Measurements from ENCODE around the gene RALGPS1. TPM values are rescaled to one million over a fixed set of nuclear protein-coding genes. Genes with fewer than 3 reads are reported as not detected.

RALGPS1 gene
- total RNA-seq, 2 experiments from 2014 or later, result 1.9 to 4.4 TPM

- DNase-seq, result no peak
- ATAC-seq, result no peak
- Mint-ChIP-seq H3K9me3 (ENCODE audit: low read depth) (no peaks in the 10 kb centered on the region), H3K27ac (no peak overlapping the region), H3K27me3 (peaks cover 27% of the 10 kb centered on the region), H3K4me1 (peaks cover 24% of the 10 kb centered on the region), H3K4me3 (no peak overlapping the region), H3K36me3 (no peaks in the 10 kb centered on the region)
- CTCF ChIA-PET, result no interaction called here
Measured at GRCh38 chr9:127221695-127222094, 307.1 kb downstream of the RALGPS1 start.

GRCh38 chr9:127222388-127223095, 308.0 kb downstream of the RALGPS1 start:
- ATAC-seq, result no peak
- no peak overlapping the region for H3K4me3 Mint-ChIP-seq
- CTCF ChIA-PET, result interaction anchor here (1.2 kb wide), 1 partner anchor 158 kb away, joined by 3 read pairs; no protein-coding TSS in a partner anchor

GRCh38 chr9:127223266-127223665, 308.7 kb downstream of the RALGPS1 start:
- CTCF ChIA-PET, result interaction anchor here (0.9 to 4.5 kb wide), 4 partner anchors 9 to 363 kb away, joined by 3 to 33 read pairs (median 8); partner anchors contain the start of gene SLC2A8
- H3K4me1 Mint-ChIP-seq, result peaks cover 24% of the 10 kb centered on the region

More at GRCh38 chr9:127222388-127223095, 308.0 kb downstream of the RALGPS1 start:
- no peak for DNase-seq
- no peaks in the 10 kb centered on the region for H3K9me3 Mint-ChIP-seq (ENCODE audit: low read depth)
- H3K27ac Mint-ChIP-seq, result no peak overlapping the region
- H3K36me3 Mint-ChIP-seq, result no peaks in the 10 kb centered on the region
- peaks cover 27% of the 10 kb centered on the region for H3K27me3 Mint-ChIP-seq
- H3K4me1 Mint-ChIP-seq, result peaks cover 24% of the 10 kb centered on the region

GRCh38 chr9:127223810-127224177, 309.2 kb downstream of the RALGPS1 start:
- Mint-ChIP-seq H3K4me1 (peaks cover 24% of the 10 kb centered on the region), H3K36me3 (no peaks in the 10 kb centered on the region), H3K27me3 (peaks cover 29% of the 10 kb centered on the region), H3K27ac (no peak overlapping the region), H3K9me3 (ENCODE audit: low read depth) (no peaks in the 10 kb centered on the region), H3K4me3 (peak overlapping the region; percentile 75)
- DNase-seq (no peak), ATAC-seq (no peak)
- CTCF ChIA-PET, result interaction anchor here (0.9 to 4.5 kb wide), 7 partner anchors 9 to 363 kb away, joined by 3 to 33 read pairs (median 4); partner anchors contain the start of gene SLC2A8

More at GRCh38 chr9:127223266-127223665, 308.7 kb downstream of the RALGPS1 start:
- H3K27me3 Mint-ChIP-seq, result peaks cover 29% of the 10 kb centered on the region
- DNase-seq (no peak), ATAC-seq (no peak)
- H3K4me3 Mint-ChIP-seq, result no peak overlapping the region
- no peak overlapping the region for H3K27ac Mint-ChIP-seq
- H3K36me3 Mint-ChIP-seq, result no peaks in the 10 kb centered on the region
- H3K9me3 Mint-ChIP-seq (ENCODE audit: low read depth), result no peaks in the 10 kb centered on the region

- Mint-ChIP-seq H3K27ac (peak overlapping the region; percentile 84), H3K36me3 (no peaks in the 10 kb centered on the region), H3K27me3 (peaks cover 29% of the 10 kb centered on the region), H3K4me3 (peak overlapping the region; percentile 75), H3K4me1 (peaks cover 24% of the 10 kb centered on the region), H3K9me3 (ENCODE audit: low read depth) (no peaks in the 10 kb centered on the region)
- CTCF ChIA-PET, result interaction anchor here (0.7 to 4.5 kb wide), 11 partner anchors 10 to 362 kb away, joined by 3 to 33 read pairs (median 4); partner anchors contain the start of gene SLC2A8
- ATAC-seq (peak; percentile 73), DNase-seq (peak; percentile 93)
Measured at GRCh38 chr9:127224178-127224882, 309.7 kb downstream of the RALGPS1 start.

- ATAC-seq, result peak; percentile 83
- CTCF ChIA-PET, result interaction anchor here (0.7 to 4.5 kb wide), 9 partner anchors 10 to 285 kb away, joined by 3 to 33 read pairs (median 7); partner anchors contain the start of gene SLC2A8
- Mint-ChIP-seq H3K4me3 (peak overlapping the region; percentile 75), H3K9me3 (ENCODE audit: low read depth) (no peaks in the 10 kb centered on the region), H3K4me1 (peaks cover 24% of the 10 kb centered on the region), H3K27ac (peak overlapping the region; percentile 84), H3K27me3 (peaks cover 29% of the 10 kb centered on the region), H3K36me3 (no peaks in the 10 kb centered on the region)
- peak; percentile 97 for DNase-seq
Measured at GRCh38 chr9:127224883-127225739, 310.5 kb downstream of the RALGPS1 start.

GRCh38 chr9:127225801-127226625, 311.4 kb downstream of the RALGPS1 start:
- ATAC-seq, result no peak
- Mint-ChIP-seq H3K4me1 (peaks cover 24% of the 10 kb centered on the region), H3K27ac (no peak overlapping the region), H3K36me3 (no peaks in the 10 kb centered on the region), H3K4me3 (peak overlapping the region; percentile 69), H3K9me3 (ENCODE audit: low read depth) (no peaks in the 10 kb centered on the region), H3K27me3 (peaks cover 29% of the 10 kb centered on the region)
- DNase-seq, result no peak
- CTCF ChIA-PET, result interaction anchor here (0.8 to 4.5 kb wide), 6 partner anchors 11 to 289 kb away, joined by 3 to 33 read pairs (median 8); partner anchors contain the start of gene SLC2A8

GRCh38 chr9:127229691-127230417, 315.3 kb downstream of the RALGPS1 start:
- DNase-seq (no peak), ATAC-seq (no peak)
- CTCF ChIA-PET, result interaction anchor here (0.7 to 1.6 kb wide), 3 partner anchors 14 to 167 kb away, joined by 3 to 4 read pairs (median 4); partner anchors contain the start of gene SLC2A8
- Mint-ChIP-seq H3K36me3 (no peaks in the 10 kb centered on the region), H3K27me3 (peaks cover 14% of the 10 kb centered on the region), H3K9me3 (ENCODE audit: low read depth) (no peaks in the 10 kb centered on the region), H3K4me1 (peaks cover 7% of the 10 kb centered on the region), H3K4me3 (no peak overlapping the region), H3K27ac (no peak overlapping the region)

- DNase-seq (no peak), ATAC-seq (no peak)
- Mint-ChIP-seq H3K27me3 (peaks cover 13% of the 10 kb centered on the region), H3K4me3 (no peak overlapping the region), H3K9me3 (ENCODE audit: low read depth) (no peaks in the 10 kb centered on the region), H3K36me3 (no peaks in the 10 kb centered on the region), H3K27ac (no peak overlapping the region), H3K4me1 (no peaks in the 10 kb centered on the region)
- CTCF ChIA-PET, result no interaction called here
Measured at GRCh38 chr9:127231666-127232065, 317.1 kb downstream of the RALGPS1 start.

GRCh38 chr9:127232833-127233549, 318.4 kb downstream of the RALGPS1 start:
- H3K27me3 Mint-ChIP-seq, result peaks cover 12% of the 10 kb centered on the region
- H3K36me3 Mint-ChIP-seq, result no peaks in the 10 kb centered on the region
- DNase-seq, result no peak
- no peak overlapping the region for H3K4me3 Mint-ChIP-seq
- H3K9me3 Mint-ChIP-seq (ENCODE audit: low read depth), result no peaks in the 10 kb centered on the region
- no peaks in the 10 kb centered on the region for H3K4me1 Mint-ChIP-seq
- H3K27ac Mint-ChIP-seq, result no peak overlapping the region
- CTCF ChIA-PET, result no interaction called here
- ATAC-seq, result no peak

- Mint-ChIP-seq H3K36me3 (no peaks in the 10 kb centered on the region), H3K9me3 (ENCODE audit: low read depth) (no peaks in the 10 kb centered on the region)
- CTCF ChIA-PET, result interaction anchor here (1.0 kb wide), 1 partner anchor 11 kb away, joined by 3 read pairs; no protein-coding TSS in a partner anchor
Measured at GRCh38 chr9:127233550-127233949, 319.0 kb downstream of the RALGPS1 start.

More at GRCh38 chr9:127233550-127233949, 319.0 kb downstream of the RALGPS1 start:
- peaks cover 10% of the 10 kb centered on the region for H3K27me3 Mint-ChIP-seq
- no peak overlapping the region for H3K27ac Mint-ChIP-seq
- no peak for ATAC-seq
- H3K4me1 Mint-ChIP-seq, result no peaks in the 10 kb centered on the region
- H3K4me3 Mint-ChIP-seq, result no peak overlapping the region
- DNase-seq, result no peak
